ENCODE results near the gene XKR3.
"Not testable (repeated sequence)": the region's sequence is repeated elsewhere in the genome, so short reads cannot be mapped to it uniquely, and the experiment has no call there.

XKR3 gene

GRCh38 chr22:16803255-16803917, 21.8 kb downstream of the XKR3 start:
- DNase-seq = no peak

GRCh38 chr22:16801571-16801970, 23.6 kb downstream of the XKR3 start:
- DNase-seq = no peak

- no peak for DNase-seq
These were observed 24.1 kb downstream of the XKR3 start for GRCh38 chr22:16801088-16801487.

GRCh38 chr22:16800358-16800757, 24.9 kb downstream of the XKR3 start:
- DNase-seq = no peak

GRCh38 chr22:16795504-16795903, 29.7 kb downstream of the XKR3 start:
- not testable (repeated sequence) for DNase-seq

GRCh38 chr22:16793831-16794230, 31.4 kb downstream of the XKR3 start:
- DNase-seq = no peak

GRCh38 chr22:16789860-16790493, 35.2 kb downstream of the XKR3 start:
- no peak for DNase-seq

GRCh38 chr22:16783930-16784354, 41.3 kb downstream of the XKR3 start:
- DNase-seq = no peak

GRCh38 chr22:16783453-16783852, 41.8 kb downstream of the XKR3 start:
- no peak for DNase-seq

- no peak for DNase-seq
These were observed 43.4 kb downstream of the XKR3 start for GRCh38 chr22:16781764-16782329.

GRCh38 chr22:16781074-16781763, 44.0 kb downstream of the XKR3 start:
- DNase-seq = no peak

- DNase-seq = no peak
These were observed 47.8 kb downstream of the XKR3 start for GRCh38 chr22:16777284-16777924.

- no peak for DNase-seq
These were observed 49.1 kb downstream of the XKR3 start for GRCh38 chr22:16776080-16776479.

GRCh38 chr22:16774911-16775500, 50.2 kb downstream of the XKR3 start:
- no peak for DNase-seq

- not testable (repeated sequence) for DNase-seq
These were observed 53.6 kb downstream of the XKR3 start for GRCh38 chr22:16771569-16771968.

GRCh38 chr22:16767927-16768326, 57.3 kb downstream of the XKR3 start:
- not testable (repeated sequence) for DNase-seq

- not testable (repeated sequence) for DNase-seq
These were observed 63.0 kb downstream of the XKR3 start for GRCh38 chr22:16762224-16762623.

GRCh38 chr22:16760416-16760815, 64.8 kb downstream of the XKR3 start:
- DNase-seq = not testable (repeated sequence)

- not testable (repeated sequence) for DNase-seq
These were observed 75.9 kb downstream of the XKR3 start for GRCh38 chr22:16749282-16749681.

GRCh38 chr22:16748160-16748929, 76.9 kb downstream of the XKR3 start:
- not testable (repeated sequence) for DNase-seq

GRCh38 chr22:16747266-16748159, 77.7 kb downstream of the XKR3 start:
- not testable (repeated sequence) for DNase-seq

Data from right forelimb (tissue), 1 donor.